Hepatic stellate cell (primary cell): ENCODE measurements around the gene FPGT.
"Not testable (repeated sequence)": the region's sequence is repeated elsewhere in the genome, so short reads cannot be mapped to it uniquely, and the experiment has no call there.

Experiments
- DNase-seq: peaks from one replicate; pipeline ENCODE4 v3.0.0; 2011; ENCODE audit warnings: low spot score

Gene FPGT

DNA sequence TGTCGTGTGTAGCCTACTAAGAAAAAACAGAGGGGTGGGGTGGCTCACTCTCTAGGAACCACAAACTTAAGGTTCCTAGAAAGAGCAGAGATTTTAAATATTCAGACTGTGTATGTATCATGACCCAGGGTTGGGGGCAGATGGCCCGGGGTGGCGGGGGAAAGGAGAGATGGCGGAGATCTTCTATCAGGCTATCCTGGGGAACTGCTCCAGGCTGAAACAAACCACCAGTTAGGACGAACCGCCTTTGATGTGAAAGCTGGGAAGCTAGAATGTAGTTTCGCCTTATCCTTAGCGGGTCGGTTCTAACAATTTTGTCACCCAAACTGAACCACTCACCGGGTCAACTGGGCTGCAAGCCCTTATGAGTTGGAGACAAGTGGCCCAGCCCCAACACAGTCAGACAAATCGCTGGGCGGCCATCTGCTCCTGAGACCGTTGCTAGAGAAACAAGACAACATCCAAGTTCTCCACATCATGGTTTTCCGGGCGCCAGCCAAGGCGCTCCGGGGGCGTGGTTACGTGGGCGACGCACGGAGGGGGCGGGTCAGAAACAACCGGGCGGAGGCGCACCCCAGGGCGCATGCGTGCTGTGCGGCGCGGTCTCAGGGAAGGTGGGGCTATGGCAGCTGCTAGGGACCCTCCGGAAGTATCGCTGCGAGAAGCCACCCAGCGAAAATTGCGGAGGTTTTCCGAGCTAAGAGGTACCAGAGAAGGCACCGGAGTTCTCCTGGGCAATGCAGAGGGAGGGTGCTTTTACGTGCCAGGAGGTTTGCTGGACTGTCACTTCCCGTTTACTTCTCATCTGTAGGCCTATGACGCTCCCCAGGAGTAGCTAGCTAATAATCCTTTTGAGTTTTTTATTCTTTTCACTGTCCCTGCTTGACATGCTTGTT lies at the start of gene FPGT, which contains the start of gene LRRIQ3:
FPGT (plus strand) TSS at position 586 of the 896 bp plus-strand sequence; CDS start at position 623, 37 bp downstream.
LRRIQ3 (minus strand) TSS at position 520 of the 896 bp plus-strand sequence. CDS start 14,492 bp downstream, outside the sequence.
- DNase-seq, result peak; percentile 93

DNA sequence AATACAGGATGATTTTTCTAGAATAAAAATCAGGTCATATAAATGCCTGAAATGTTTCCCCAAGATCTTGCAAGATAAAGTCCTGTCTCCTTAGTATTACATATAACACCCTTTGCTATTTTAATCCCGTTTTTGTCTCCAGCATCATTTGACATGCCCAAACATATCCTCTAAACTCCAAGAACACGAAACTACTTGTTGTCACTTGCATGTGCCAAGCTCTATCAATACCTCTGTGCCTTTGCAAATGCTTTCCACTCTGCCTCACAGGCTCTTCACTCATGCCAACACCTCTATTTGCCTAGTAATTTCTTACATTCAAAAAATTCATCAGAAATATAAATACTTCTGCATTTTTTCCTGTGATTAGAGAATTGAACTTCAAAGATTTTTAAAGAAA lies 38.0 kb upstream of the FPGT start:
- DNase-seq, result no peak

- peak; percentile 2 for DNase-seq
Observed at GRCh38 chr1:74161497-74161896, 36.5 kb upstream of the FPGT start.

DNA sequence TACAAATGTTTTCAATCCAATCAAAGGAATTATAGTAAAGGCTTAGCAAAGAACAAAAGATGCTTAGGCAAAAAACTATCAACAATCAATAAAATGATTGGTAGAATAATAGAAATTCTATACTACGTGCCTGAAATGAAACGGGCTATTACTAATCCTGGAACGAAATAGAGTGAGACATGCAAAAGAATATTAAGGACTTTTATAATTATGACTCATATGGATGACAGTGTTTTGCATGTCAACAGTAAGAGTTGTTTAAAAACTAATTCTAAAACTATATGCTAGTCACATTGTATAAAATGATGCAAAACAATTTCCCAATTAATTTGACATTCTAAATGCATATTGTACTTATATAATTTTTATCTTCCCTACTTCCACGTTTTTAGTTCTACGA lies 35.7 kb upstream of the FPGT start:
- no peak for DNase-seq

GRCh38 chr1:74174423-74174822 lies 23.6 kb upstream of the FPGT start:
- DNase-seq, result not testable (repeated sequence)

- DNase-seq, result no peak
Observed at GRCh38 chr1:74180490-74180889, 17.6 kb upstream of the FPGT start.

DNA sequence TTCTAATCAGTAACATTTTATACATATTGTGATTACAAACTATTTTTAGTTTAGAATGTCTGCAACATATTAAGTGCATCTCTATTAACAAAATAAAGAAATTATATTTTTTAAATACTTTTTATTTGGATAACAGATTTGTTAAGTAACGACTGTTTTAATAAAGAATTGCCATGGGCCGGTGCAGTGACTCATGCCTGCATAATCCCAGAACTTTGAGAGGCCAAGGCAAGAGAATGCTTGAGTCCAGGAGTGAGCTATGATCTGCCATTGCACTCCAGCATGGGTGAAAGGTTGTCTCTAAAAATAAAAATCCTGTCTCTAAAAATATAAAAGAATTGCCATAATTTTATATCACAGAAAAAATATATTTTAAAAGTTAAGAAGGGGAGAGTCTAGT lies 4.1 kb upstream of the FPGT start:
- DNase-seq, result peak; percentile 18

- DNase-seq, result no peak
Observed at GRCh38 chr1:74195339-74195738, 2.7 kb upstream of the FPGT start.

GRCh38 chr1:74197255-74197654 lies 787 bp upstream of the FPGT start:
- DNase-seq, result no peak

- no peak for DNase-seq
Observed at GRCh38 chr1:74199504-74199903, 1.5 kb downstream of the FPGT start.

DNA sequence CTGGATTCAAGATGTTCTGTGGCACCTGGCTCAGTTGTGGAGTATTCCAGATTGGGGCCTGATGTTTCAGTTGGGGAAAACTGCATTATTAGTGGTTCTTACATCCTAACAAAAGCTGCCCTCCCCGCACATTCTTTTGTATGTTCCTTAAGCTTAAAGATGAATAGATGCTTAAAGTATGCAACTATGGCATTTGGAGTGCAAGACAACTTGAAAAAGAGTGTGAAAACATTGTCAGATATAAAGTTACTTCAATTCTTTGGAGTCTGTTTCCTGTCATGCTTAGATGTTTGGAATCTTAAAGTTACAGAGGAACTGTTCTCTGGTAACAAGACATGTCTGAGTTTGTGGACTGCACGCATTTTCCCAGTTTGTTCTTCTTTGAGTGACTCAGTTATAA lies 7.2 kb downstream of the FPGT start:
- no peak for DNase-seq

DNA sequence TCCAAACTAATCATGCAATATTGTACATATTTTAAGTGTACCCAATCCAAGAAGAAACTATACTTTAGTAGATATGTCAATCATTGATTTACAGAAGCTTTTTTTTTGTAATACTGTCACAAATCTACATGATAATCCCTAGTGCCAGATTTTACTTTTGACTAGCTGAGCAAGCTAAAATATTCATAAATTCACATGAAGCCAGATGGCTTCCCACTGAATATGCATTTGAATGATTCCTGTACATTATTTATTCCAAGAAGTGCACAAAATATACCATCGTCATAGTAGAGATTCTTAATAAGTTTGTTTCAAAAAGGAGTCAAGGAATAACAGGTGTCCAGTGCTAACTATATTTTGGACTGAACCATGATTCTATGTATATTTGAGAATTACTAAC lies 17.2 kb downstream of the FPGT start:
- no peak for DNase-seq

- peak; percentile 11 for DNase-seq
Observed at GRCh38 chr1:74222701-74223100, 24.7 kb downstream of the FPGT start.

GRCh38 chr1:74223453-74223852 lies 25.4 kb downstream of the FPGT start:
- DNase-seq, result no peak

- no peak for DNase-seq
Observed at GRCh38 chr1:74235153-74235552, 37.1 kb downstream of the FPGT start, which contains the start of gene TNNI3K. Gene TNNI3K (plus strand): TSS chr1:74235387. CDS start chr1:74235452, 65 bp downstream.

- no peak for DNase-seq
Observed at GRCh38 chr1:74236440-74236839, 38.4 kb downstream of the FPGT start.

DNA sequence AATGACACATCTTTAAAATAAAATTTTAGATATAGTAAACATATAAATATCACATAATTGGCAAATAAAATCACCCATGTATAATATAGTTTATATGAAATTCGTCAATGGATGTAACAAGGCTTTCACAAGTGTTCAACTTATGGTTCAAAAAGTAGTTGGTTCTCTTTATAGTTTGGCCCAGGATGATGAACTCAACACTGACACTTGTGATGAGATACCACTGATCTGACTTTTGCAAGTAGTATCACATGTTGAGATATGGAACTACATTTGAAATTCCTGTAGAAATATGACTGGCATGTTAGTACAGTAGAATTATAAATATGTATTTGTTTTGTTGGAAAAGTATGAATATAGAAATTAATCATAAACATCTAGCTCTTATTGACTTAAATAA lies 39.0 kb downstream of the FPGT start:
- no peak for DNase-seq

- DNase-seq, result no peak
Observed at GRCh38 chr1:74237787-74238186, 39.7 kb downstream of the FPGT start.

DNA sequence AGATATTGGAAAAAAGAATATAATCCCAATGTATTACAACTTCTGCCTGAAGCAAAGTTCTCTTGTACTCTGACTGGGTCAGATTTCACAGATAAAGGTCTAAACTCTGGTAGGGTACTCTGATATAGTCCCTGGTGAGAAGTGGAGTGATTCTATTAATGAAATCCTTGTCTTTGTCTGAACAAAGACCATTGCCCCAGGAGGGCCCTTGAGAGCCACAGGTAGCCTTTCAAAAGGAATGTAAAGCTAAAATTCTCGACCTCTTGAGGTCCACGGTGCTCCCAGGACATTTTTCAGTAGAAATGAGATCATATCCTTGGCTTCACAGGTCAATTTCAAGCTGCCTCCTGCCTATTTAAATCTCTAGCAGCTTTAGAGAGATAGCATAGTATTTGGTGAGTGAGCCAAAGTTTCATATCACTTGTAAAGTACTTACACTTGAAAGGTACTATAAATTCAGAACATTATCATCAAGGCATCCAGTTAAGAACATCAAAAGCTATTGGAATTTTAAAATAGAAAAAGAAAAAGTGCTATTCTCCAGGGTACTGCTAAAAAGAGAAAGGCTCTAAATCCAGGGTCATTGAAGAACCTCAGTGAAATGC lies 47.2 kb downstream of the FPGT start:
- no peak for DNase-seq

DNA sequence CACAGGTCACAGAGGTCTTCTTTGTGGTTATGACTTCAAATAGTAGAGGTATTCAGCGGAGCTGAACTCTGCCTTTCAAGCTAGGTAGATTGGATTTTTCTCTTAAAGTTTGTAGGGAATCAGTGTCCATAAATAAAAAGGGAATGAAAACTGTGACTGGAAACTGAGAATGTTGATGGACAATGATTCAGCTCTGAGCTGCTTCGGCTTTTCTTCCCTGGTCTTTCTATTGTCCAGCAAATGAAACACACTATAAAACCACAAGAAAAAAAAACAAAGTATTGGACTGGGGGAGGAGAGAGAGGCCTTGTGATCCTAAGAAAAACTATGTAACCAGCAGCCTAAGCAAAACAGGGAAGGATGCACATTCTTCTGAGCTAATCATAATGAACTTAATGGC lies 48.3 kb downstream of the FPGT start:
- DNase-seq, result peak; percentile 16

DNA sequence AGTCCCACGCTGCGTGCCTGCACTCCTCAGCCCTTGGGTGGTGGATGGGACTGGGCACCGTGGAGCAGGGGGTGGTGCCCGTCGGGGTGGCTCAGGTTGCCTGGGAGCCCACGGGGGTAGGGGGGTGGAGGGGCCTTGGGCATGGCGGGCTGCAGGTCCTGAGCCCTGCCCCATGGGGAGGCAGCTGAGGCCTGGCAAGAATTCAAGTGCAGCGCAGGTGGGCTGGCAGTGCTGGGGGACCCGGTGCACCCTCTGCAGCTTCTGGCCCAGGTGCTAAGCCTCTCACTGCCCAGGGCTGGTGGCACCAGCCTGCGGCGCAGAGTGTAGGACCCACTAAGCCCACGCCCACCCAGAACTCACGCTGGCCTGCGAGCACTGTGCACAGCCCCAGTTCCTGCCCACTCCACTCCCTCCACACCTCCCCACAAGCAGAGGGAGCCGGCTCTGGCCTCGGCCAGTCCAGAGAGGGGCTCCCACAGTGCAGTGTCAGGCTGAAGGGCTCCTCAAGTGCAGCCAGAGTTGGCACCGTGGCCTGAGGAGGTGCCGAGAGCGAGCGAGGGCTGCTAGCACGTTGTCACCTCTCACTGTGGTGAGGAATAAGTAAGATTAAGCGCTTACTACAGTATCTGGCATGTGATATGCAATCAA lies 50.0 kb downstream of the FPGT start:
- DNase-seq, result no peak

DNA sequence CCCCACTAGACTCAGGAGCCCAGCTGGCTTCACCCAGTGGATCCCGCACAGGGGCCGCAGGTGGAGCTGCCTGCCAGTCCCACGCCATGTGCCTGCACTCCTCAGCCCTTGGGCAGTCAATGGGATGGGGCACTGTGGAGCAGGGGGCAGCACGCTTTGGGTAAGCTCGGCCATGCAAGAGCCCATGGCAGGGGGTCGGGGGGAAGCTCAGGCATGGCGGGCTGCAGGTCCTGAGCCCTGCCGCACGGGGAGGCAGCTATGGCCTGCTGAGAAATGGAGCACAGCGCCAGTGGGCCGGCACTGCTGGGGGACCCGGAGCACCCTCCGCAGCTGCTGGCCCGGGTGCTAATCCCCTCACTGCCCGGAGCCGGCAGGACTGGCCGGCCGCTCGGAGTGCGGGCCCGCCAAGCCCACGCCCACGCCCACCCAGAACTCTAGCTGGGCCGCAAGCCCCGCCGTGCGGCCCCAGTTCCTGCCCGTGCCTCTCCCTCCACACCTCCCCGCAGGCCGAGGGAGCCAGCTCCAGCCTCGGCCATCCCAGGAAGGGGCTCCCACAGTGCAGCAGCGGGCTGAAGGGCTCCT lies 55.3 kb downstream of the FPGT start:
- not testable (repeated sequence) for DNase-seq
